ENCODE results near the gene KCNK5. TPM values are rescaled to one million over a fixed set of nuclear protein-coding genes. Genes with fewer than 3 reads are reported as not detected.
A peak's percentile ranks its signal among the peaks of the same experiment; 100 is the strongest.

The KCNK5 gene
- total RNA-seq, 1 donor from 2014 or later: 0.26 TPM

GRCh38 chr6:39230654-39231035 is 1.4 kb upstream of the KCNK5 start:
- no peak for DNase-seq (ENCODE audit: low read depth)
- FAIRE-seq: no peak
- H3K27me3 ChIP-seq (ENCODE audit: control insufficient read depth, insufficient read depth, low read length): peaks cover 15% of the 10 kb centered on the region
- no peak overlapping the region for H3K4me3 ChIP-seq (ENCODE audit: low read depth, low read length)
- TF ChIP-seq CTCF (IDR thresholded peaks at IDR 0.05; ENCODE audit: insufficient read depth, low read length, severe bottlenecking): no peak
- H3K36me3 ChIP-seq (ENCODE audit: control insufficient read depth, insufficient read depth, low read length): no peaks in the 10 kb centered on the region

- Histone ChIP-seq H3K27me3 (ENCODE audit: control insufficient read depth, insufficient read depth, low read length) (peaks cover 15% of the 10 kb centered on the region), H3K4me3 (ENCODE audit: low read depth, low read length) (peak overlapping the region; percentile 51), H3K36me3 (ENCODE audit: control insufficient read depth, insufficient read depth, low read length) (no peaks in the 10 kb centered on the region)
- FAIRE-seq (no peak), DNase-seq (ENCODE audit: low read depth) (no peak)
- no peak for TF ChIP-seq CTCF (IDR thresholded peaks at IDR 0.05; ENCODE audit: insufficient read depth, low read length, severe bottlenecking)
Measured at GRCh38 chr6:39228111-39228971, 934 bp downstream of the KCNK5 start.

GRCh38 chr6:39227476-39227875 is 1.8 kb downstream of the KCNK5 start:
- FAIRE-seq (no peak), DNase-seq (ENCODE audit: low read depth) (no peak)
- Histone ChIP-seq H3K36me3 (ENCODE audit: control insufficient read depth, insufficient read depth, low read length) (no peaks in the 10 kb centered on the region), H3K27me3 (ENCODE audit: control insufficient read depth, insufficient read depth, low read length) (peaks cover 15% of the 10 kb centered on the region), H3K4me3 (ENCODE audit: low read depth, low read length) (no peak overlapping the region)
- no peak for TF ChIP-seq CTCF (IDR thresholded peaks at IDR 0.05; ENCODE audit: insufficient read depth, low read length, severe bottlenecking)

GRCh38 chr6:39226639-39227329 is 2.5 kb downstream of the KCNK5 start:
- no peak for TF ChIP-seq CTCF (IDR thresholded peaks at IDR 0.05; ENCODE audit: insufficient read depth, low read length, severe bottlenecking)
- no peak for DNase-seq (ENCODE audit: low read depth)
- Histone ChIP-seq H3K36me3 (ENCODE audit: control insufficient read depth, insufficient read depth, low read length) (no peaks in the 10 kb centered on the region), H3K27me3 (ENCODE audit: control insufficient read depth, insufficient read depth, low read length) (peaks cover 15% of the 10 kb centered on the region), H3K4me3 (ENCODE audit: low read depth, low read length) (no peak overlapping the region)
- FAIRE-seq: no peak

- peaks cover 15% of the 10 kb centered on the region for H3K27me3 ChIP-seq (ENCODE audit: control insufficient read depth, insufficient read depth, low read length)
- no peak overlapping the region for H3K4me3 ChIP-seq (ENCODE audit: low read depth, low read length)
- DNase-seq (ENCODE audit: low read depth) (peak; percentile 29), FAIRE-seq (no peak)
- TF ChIP-seq CTCF (IDR thresholded peaks at IDR 0.05; ENCODE audit: insufficient read depth, low read length, severe bottlenecking): no peak
- H3K36me3 ChIP-seq (ENCODE audit: control insufficient read depth, insufficient read depth, low read length): no peaks in the 10 kb centered on the region
Measured at GRCh38 chr6:39225946-39226437, 3.3 kb downstream of the KCNK5 start.
